Astrocyte (in vitro differentiated cells and primary cell): Measurements from ENCODE around the gene OASL. TPM values are rescaled to one million over a fixed set of nuclear protein-coding genes. Genes with fewer than 3 reads are reported as not detected.

Experiments
- DNase-seq: peaks from one replicate; pipeline ENCODE4 v3.0.0-alpha.2; 2010; ENCODE audit warnings: low read depth
- FAIRE-seq: peaks from 2 replicates; lab custom pipeline; 2011; peaks lifted over from hg19 to GRCh38; lab: Jason Lieb, UNC
- H2AFZ ChIP-seq: 2 replicates; pipeline ENCODE4 v1.6.0; 2012; ENCODE audit warnings: low read depth, low read length, inconsistent platforms
- H3K27ac ChIP-seq: 2 replicates; pipeline ENCODE4 v1.5.1; 2011; ENCODE audit warnings: low read depth, low read length, inconsistent platforms
- H3K27me3 ChIP-seq: 2 replicates; pipeline ENCODE4 v1.6.0; 2011; ENCODE audit warnings: low read length, inconsistent platforms; ENCODE audit not compliant: insufficient read depth
- H3K36me3 ChIP-seq: 2 replicates; pipeline ENCODE4 v1.5.1; 2011; ENCODE audit warnings: low read length, inconsistent platforms; ENCODE audit not compliant: insufficient read depth
- H3K4me1 ChIP-seq: 2 replicates; pipeline ENCODE4 v1.5.1; 2011; ENCODE audit warnings: low read length, inconsistent platforms; ENCODE audit not compliant: insufficient read depth
- H3K4me2 ChIP-seq: 2 replicates; pipeline ENCODE4 v1.6.0; 2012; ENCODE audit warnings: low read length, inconsistent platforms
- H3K4me3 ChIP-seq: 2 replicates; pipeline ENCODE4 v1.5.1; 2011; ENCODE audit warnings: low read depth, mild to moderate bottlenecking, low read length, inconsistent platforms; ENCODE audit not compliant: insufficient read depth
- H3K79me2 ChIP-seq: 2 replicates; pipeline ENCODE4 v1.6.0; 2012; ENCODE audit warnings: mild to moderate bottlenecking, low read length, inconsistent platforms; ENCODE audit not compliant: insufficient read depth
- H3K9ac ChIP-seq: 2 replicates; pipeline ENCODE4 v1.6.0; 2012; ENCODE audit warnings: mild to moderate bottlenecking, low read length, inconsistent platforms
- H3K9me3 ChIP-seq: 2 replicates; pipeline ENCODE4 v1.5.1; 2012; ENCODE audit warnings: low read depth, mild to moderate bottlenecking, low read length, inconsistent platforms; ENCODE audit not compliant: insufficient read depth
- H4K20me1 ChIP-seq: 2 replicates; pipeline ENCODE4 v1.6.0; 2012; ENCODE audit warnings: low read length, inconsistent platforms; ENCODE audit not compliant: insufficient read depth
- H3K27ac Mint-ChIP-seq: one replicate; pipeline ENCODE4 v1.8.0; 2021; ENCODE audit warnings: mild to moderate bottlenecking, mixed read lengths; ENCODE audit not compliant: unreplicated experiment
- H3K27me3 Mint-ChIP-seq: one replicate; pipeline ENCODE4 v1.8.0; 2021; ENCODE audit warnings: low read depth, mixed read lengths; ENCODE audit not compliant: unreplicated experiment
- H3K36me3 Mint-ChIP-seq: one replicate; pipeline ENCODE4 v1.8.0; 2021; ENCODE audit warnings: low read depth, mixed read lengths; ENCODE audit not compliant: unreplicated experiment
- H3K4me1 Mint-ChIP-seq: one replicate; pipeline ENCODE4 v1.8.0; 2021; ENCODE audit warnings: low read depth, mixed read lengths; ENCODE audit not compliant: unreplicated experiment
- H3K4me3 Mint-ChIP-seq: one replicate; pipeline ENCODE4 v1.8.0; 2021; ENCODE audit warnings: mild to moderate bottlenecking, moderate library complexity, mixed read lengths; ENCODE audit not compliant: unreplicated experiment
- H3K9me3 Mint-ChIP-seq: one replicate; pipeline ENCODE4 v1.8.0; 2021; ENCODE audit warnings: mild to moderate bottlenecking, mixed read lengths; ENCODE audit not compliant: unreplicated experiment
- CTCF ChIP-seq: IDR thresholded peaks from 2 replicates; pipeline ENCODE4 v1.5.1; 2011; ENCODE audit warnings: low read depth, mild to moderate bottlenecking, inconsistent platforms, low read length, moderate library complexity; ENCODE audit not compliant: insufficient read depth
- EZH2 ChIP-seq: IDR thresholded peaks from 2 replicates; pipeline ENCODE4 v1.6.1; 2012; ENCODE audit warnings: mild to moderate bottlenecking, low read length, inconsistent platforms; ENCODE audit not compliant: insufficient read depth
- total RNA-seq: library from RNA; stranded (reverse); gene quantifications from 2 replicates; pipeline ENCODE4 v1.2.1, GENCODE V29; 2021

The OASL gene
- total RNA-seq, 1 donor from 2014 or later: 0.75 TPM

DNA sequence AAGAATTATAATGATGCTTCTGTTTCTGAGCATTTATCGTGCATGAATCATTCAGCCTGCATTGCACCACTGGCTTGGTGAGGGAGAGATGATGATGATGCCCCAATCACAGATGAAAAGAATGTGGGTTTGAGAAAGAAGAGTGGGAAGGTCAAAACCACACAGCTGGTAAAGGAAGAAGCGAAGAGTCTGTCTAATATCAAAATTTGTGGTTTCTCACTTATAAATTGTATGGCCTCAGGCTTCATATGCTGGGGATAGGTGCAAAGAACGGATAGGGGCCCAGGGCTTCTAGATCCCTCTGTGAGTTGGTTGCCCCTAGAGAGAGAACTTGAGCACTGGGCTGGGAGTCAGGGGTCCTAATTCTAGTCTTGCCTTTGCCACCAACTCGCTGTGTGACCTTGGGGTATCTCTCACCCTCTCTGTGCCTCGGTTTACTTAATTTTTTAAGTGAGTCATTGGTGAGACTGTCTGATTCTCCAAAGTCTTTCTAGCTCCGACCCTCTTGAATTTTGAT, 2.2 kb downstream of the OASL start:
- no peak for FAIRE-seq

DNA sequence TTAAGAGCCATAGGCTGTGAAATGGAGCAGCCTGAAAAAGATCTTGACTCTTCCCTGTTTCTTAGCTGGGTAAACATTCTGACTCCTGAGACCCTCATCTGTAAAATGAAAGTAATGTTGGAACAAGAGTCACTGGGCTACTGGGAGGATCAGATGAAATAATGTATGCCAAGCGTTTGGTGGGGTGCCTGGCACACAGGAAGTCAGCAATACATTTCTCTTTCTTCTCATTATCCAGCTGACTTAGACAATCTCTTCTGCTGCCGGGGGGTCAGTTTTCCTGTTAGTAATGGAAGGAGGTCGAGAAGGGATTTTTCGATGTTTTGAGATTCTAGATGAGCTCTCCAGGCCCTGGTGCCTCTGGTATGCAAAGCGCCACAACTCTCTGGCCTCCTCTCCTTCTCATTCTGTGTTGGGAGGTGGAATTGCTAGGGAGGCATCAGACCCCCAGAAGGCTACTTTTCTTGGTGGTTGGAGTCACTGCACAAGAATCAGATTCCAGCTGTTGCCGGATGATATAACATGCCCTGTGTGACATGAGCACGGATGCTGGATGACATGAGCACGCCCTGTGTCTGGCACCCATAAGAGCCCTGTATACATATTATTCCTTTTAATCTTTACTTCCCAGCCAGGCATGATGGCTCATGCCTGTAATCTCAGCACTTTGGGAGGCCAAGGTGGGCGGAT, 4.3 kb downstream of the OASL start:
- Histone ChIP-seq H3K4me1 (peaks cover 6% of the 10 kb centered on the region), H3K27ac (no peak overlapping the region), H3K4me3 (no peak overlapping the region), H3K27me3 (no peaks in the 10 kb centered on the region), H3K79me2 (no peaks in the 10 kb centered on the region), H3K9me3 (no peaks in the 10 kb centered on the region), H2AFZ (no peak overlapping the region), H3K36me3 (no peaks in the 10 kb centered on the region), H3K4me2 (no peak overlapping the region), H4K20me1 (no peaks in the 10 kb centered on the region), H3K9ac (no peak overlapping the region)
- H3K36me3 Mint-ChIP-seq: no peaks in the 10 kb centered on the region
- peak overlapping the region; percentile 87 for H3K27ac Mint-ChIP-seq
- H3K4me1 Mint-ChIP-seq: peaks cover 16% of the 10 kb centered on the region
- DNase-seq: no peak
- H3K27me3 Mint-ChIP-seq: peaks cover 5% of the 10 kb centered on the region
- no peak overlapping the region for H3K4me3 Mint-ChIP-seq
- FAIRE-seq: no peak
- H3K9me3 Mint-ChIP-seq: no peaks in the 10 kb centered on the region
- no peak for TF ChIP-seq EZH2
- no peak for TF ChIP-seq CTCF

More for the DNA sequence above, 2.2 kb downstream of the OASL start:
- DNase-seq: peak; percentile 77
- Histone ChIP-seq H3K4me3 (no peak overlapping the region), H3K27me3 (no peaks in the 10 kb centered on the region), H3K27ac (no peak overlapping the region), H3K4me1 (peaks cover 6% of the 10 kb centered on the region), H3K4me2 (no peak overlapping the region), H4K20me1 (no peaks in the 10 kb centered on the region), H3K9me3 (no peaks in the 10 kb centered on the region), H3K36me3 (no peaks in the 10 kb centered on the region), H2AFZ (no peak overlapping the region), H3K9ac (no peak overlapping the region), H3K79me2 (no peaks in the 10 kb centered on the region)
- peaks cover 15% of the 10 kb centered on the region for H3K27me3 Mint-ChIP-seq
- H3K9me3 Mint-ChIP-seq: peaks cover 1% of the 10 kb centered on the region
- peaks cover 16% of the 10 kb centered on the region for H3K4me1 Mint-ChIP-seq
- no peak for TF ChIP-seq EZH2
- TF ChIP-seq CTCF: no peak
- no peak overlapping the region for H3K4me3 Mint-ChIP-seq
- H3K27ac Mint-ChIP-seq: peak overlapping the region; percentile 53
- no peaks in the 10 kb centered on the region for H3K36me3 Mint-ChIP-seq
